Stomach (tissue), 4 donors: ENCODE data around the gene SPN.

Source experiments
- CTCF ChIP-seq, 7 experiments: fragments of 450-650 bp in 4 of 7; fragments of 200-600 bp in 3 of 7; sonication (generic) in 3 of 7; IDR thresholded peaks; one replicate each; pipeline ENCODE4 v1.5.1; 2016 to 2019; ENCODE audit warnings: antibody characterized with exemption in 7 of 7, control low read depth in 2 of 7, mild to moderate bottlenecking in 1 of 7
- POLR2A ChIP-seq, 4 donors: fragments of 450-650 bp; IDR thresholded peaks; one replicate each; pipeline ENCODE4 v1.6.1; 2016; ENCODE audit warnings: antibody characterized with exemption in 4 of 4, control low read depth in 2 of 4, mild to moderate bottlenecking in 1 of 4, moderate library complexity in 1 of 4

DNA sequence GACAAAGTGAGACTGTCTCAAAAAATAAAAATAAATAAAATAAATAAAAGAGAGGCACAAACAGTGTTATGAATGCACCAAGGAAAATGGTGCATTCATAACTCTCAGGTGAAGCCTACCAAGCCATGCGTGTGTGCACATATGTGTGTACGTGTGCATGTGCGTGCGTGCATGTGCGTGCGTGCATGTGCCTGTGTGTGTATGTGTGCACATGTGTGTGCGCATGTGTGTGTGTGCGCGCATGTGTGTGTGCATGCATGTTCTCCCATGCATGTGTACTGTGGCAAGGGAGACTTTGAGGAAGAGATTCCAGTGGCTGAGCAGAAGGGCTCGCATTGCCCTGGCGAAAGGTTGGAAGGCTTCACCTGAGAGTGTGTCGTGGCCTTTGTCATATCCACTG lies 4.7 kb downstream of the SPN start:
- TF ChIP-seq CTCF (IDR thresholded peaks at IDR 0.05) (no peak), POLR2A (IDR thresholded peaks at IDR 0.05) (no peak)
